HG03565 (cell line): ENCODE measurements around the gene KRT17.
"Not testable (repeated sequence)": the region's sequence is repeated elsewhere in the genome, so short reads cannot be mapped to it uniquely, and the experiment has no call there.

Source experiments
- ATAC-seq: cut with Tn5 transposase; IDR thresholded peaks from one replicate; pipeline ENCODE4 v1.9.1; 2021; ENCODE audit warnings: mild to moderate bottlenecking, moderate library complexity; ENCODE audit not compliant: unreplicated experiment

KRT17 gene

DNA sequence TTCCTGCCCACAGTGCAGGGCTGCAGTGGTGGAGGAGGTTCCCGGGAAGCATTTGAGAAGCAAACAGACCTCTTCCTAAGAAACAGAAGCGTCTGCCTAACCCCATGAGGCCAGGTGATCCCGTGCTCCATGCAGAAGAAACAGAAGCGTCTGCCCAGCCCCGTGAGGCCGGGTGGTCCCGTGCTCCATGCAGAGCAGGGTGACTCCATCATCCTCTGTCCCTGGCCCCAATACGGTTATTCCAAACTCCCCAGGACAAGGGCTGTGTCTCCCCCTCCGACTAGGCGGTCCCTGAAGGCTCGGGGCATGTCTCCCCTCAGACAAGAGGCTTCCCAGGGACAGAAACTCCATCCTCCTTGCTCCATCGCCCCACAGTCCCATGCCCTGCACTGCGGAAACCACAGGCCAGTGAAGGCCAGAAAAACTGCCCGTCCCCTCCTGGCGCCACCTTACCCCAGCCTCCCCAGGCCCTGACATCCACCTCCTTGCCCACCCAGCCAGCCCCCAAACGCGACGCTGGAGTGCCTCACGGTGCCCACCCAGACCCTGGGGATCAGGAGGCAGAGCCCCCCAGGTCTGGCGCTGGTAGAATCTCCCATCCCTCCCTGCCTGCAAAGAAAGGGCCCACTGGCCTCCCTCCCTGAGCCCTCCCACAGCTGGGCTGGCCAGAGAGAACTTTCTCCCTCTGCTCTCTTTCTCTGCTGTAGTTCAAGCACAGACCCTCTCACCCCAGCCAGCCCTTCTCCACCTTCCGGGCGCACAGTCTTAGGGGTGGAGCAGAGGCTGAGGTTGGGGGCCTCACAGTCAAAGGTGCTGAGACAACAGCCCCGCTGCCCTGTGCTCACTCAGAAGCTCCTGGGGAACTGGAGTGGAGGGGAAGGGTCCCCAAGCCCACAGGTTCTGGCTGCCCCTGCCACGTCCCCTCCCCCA lies 30.6 kb upstream of the KRT17 start:
- no peak for ATAC-seq

DNA sequence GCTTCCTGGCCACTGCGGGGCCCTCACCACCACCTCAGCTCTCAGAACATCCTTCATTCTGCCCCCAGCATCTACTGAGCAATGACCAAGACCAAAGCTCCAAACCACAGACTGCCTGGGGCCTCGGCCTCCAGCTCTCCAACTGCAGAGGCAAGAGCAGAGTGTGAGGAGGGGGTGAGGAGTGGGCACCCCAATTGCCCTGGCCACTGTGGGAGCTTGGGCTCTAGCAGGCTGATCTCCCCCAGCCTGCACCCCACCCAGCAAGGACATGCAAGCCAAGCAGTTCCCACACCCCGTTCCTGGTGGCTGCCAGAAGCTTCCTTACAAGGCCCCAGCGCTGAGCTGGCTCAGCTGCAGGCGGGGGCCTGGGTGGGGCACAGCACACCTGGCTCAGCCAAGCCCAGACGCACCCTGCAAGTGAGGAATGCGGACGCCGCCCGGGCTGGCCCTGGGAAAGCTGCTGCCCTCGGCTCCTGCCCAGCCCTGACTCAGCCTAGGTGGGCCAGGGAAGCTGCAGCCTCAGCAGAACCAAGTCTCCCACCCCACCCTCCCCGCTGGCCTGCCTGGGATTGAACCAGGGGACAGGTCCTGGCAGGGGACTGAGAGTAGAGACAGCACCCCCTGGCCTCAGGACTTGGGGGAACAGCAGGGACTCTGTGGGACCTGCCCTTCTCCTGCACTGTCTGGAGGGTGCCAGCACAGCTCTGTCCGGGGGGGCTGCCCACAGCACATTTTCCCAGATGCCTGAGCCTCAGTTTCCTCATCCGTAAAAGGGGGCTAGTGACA lies 29.7 kb upstream of the KRT17 start:
- ATAC-seq, result no peak

DNA sequence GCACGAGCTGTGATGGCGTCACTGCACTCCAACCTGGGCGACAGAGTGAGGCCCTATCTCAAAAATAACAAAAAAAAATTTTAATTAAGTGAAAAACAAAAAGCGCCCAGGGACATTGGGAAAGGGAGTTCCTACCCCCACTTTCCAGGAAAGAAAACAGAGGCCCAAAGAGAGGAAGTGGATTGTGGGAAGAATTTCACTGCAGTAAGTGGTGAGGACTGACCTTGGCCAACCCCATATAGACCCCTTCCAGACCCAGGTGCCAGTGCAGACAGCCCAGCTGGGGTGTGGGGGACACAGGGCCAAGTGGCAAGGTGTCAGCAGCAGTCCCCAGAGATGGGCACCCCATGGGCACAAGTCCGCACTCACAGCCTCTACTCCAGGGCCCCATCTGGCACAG lies 29.0 kb upstream of the KRT17 start:
- no peak for ATAC-seq

DNA sequence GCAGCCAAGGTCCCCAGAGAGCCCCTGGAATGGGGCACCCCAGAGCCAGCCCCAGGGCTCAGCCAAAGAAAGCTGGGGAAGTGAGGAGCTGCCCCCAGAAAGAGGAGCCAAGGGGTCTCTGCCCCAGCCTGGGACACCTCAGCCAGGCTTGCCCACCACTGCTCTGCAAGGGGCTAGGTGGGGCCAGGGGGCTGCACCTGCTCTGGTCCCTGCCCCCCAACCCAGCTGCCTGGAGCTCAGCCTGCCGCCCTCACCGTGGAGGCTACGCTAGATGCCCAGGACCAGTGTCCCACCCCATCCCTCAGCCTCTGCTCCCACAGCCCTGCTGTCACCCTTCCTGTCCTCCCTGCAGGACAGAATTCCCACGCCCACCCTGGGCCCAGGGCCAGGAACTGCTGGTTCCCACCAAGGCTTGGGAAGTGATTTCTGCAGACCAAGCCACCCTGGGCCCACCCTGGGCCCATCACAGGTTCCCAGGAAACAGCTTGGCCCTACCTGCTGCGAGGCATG lies 28.1 kb upstream of the KRT17 start:
- ATAC-seq, result no peak

DNA sequence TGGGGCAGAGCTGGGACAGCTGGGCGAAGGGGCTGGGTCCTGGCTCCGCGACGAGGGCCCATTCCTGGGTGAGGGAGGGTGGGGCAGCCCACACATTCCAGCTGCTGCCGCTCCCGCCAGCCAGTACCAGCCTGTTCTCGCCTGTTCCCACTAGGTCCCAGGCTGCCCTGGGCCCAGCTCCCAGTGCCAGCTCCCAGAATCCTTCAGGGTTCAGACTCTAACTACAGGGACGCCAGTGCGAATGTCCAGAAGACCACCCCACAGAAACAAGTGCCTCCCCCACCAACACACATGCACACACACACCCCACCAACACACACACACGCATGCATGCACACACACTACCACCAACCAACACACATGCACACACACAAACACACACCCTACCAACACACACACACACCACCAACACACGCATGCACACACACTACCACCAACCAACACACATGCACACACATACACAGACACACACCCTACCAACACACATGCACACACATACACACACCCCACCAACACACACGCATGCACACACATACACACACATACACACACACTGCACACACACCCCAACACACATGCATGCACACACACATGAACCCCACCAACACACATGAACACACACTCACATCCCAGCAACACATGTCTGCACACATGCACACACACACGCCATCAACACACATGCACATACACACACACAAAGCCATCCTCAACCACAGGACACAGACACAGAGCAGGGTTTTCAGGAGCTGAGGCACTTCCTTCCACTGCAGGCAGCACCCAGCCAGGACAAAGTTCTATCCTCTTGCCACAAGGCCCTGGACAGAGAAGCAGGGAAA lies 27.5 kb upstream of the KRT17 start:
- no peak for ATAC-seq

DNA sequence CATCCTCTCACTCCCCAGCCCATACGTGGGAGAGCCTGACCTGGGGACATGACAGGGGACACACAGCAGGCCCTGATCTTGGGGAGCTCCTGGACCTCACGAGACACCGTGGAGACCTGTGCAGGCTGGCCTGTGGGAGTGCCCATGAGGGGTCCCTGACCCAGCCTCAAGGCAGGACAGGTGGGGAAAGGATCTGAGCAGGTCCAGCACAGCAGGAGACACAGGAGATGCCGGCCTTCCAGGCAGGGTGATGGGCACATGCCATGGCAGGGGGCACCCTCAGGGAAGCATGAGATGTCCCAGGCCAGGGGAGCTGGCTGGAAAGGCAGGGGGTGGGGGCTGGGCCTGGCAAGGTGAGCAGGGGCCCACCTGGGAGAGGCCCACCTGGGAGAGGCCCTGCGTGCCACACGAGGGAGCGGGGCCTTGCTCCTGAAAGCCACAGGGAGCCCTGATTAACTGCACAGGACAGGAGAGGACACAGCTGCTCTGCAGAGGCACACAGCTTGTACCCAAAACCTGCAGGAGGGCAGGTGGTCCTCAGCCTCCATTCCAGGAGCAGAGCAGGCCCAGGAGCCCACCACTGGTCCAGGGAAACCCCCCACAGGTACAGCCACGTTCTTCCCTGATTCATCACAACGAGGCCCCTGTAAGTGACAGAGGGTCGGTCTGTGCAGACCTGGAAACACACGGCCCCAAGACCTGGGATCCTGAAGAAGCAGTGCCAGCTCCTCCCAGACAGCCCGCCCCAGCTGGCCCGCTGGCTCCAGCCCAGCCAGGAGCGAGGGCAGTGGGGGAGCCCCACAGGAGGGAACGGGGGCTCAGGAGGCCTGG lies 26.6 kb upstream of the KRT17 start:
- ATAC-seq, result no peak

DNA sequence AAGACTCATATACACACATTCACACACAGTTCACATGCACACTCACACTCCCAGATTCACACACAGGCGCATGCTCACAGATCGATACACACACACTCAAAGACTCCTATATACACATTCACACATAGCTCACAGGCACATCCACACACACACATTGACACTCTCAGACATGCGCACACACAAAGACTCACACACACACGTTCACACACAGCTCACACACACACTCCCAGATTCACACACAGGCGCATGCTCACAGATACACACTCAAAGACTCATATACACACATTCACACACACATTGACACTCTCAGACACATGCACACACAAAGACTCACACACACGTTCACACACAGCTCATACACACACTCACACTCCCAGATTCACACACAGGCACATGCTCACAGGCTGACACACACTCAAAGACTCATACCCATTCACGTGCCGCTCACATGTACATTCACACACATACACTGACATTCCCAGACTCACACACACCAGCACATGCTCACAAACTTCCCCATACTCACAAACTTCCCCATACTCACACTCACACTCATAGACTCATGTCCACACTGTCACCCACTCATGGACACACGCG lies 25.6 kb upstream of the KRT17 start:
- ATAC-seq, result no peak

DNA sequence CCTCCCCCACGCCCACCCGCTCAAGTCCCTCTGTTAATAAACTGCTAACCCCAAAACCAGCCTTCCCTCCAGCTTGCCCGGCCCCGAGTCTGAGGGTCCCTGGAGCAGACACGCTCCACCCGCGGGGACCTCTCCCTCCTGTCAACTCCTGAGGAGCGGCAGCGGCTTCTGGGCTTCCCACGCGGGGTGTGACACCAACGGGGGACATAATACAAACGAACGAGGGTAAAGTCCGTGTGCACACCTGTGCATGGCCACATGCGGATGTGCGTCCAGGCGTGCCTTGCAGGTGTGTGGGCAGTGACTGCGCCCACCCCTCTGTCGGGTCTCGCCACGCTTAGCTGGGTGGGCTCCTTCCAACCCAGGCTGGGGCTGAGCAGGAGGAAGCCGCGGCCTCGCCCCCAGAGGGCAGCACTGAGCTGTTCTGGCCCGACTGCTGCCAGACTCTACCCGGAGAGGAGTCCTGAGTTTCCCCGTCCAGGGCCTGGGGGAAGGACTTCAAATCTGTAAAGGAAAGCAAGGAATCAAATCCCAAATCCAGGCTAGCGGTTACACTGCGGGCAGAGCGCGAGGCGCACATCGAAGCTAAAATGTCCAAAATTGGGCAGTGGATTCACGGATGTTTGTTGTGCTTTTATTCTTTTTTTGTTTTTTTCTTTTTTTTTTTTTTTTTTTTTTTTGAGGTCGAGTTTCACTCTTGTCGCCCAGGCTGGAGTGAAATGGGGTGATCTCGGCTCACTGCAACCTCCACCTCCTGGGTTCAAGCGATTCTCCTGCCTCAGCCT lies 24.2 kb upstream of the KRT17 start:
- ATAC-seq, result no peak

DNA sequence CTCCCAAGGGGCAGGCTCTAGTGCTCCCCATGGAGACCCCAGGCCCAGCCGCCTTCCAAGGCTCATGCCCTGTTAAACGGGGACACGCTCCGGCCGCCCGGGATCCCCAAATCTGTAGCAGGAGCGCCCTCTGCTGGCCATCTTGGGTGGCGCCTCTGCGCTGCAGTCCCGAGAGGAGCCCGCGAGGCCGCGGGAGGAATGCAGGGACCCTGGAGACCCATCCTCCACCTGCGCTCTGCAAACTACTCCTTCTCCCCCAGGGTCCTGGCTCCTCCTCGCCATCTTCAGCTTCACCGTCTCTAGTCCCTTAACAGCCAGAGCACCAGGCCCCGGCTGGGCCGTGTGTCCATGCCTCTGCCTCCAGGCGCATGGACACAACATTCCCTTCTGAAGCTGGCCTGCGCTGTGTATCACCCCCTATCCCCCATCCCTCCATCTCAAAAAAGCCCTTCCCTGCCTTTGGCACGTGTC lies 23.6 kb upstream of the KRT17 start:
- ATAC-seq, result no peak

DNA sequence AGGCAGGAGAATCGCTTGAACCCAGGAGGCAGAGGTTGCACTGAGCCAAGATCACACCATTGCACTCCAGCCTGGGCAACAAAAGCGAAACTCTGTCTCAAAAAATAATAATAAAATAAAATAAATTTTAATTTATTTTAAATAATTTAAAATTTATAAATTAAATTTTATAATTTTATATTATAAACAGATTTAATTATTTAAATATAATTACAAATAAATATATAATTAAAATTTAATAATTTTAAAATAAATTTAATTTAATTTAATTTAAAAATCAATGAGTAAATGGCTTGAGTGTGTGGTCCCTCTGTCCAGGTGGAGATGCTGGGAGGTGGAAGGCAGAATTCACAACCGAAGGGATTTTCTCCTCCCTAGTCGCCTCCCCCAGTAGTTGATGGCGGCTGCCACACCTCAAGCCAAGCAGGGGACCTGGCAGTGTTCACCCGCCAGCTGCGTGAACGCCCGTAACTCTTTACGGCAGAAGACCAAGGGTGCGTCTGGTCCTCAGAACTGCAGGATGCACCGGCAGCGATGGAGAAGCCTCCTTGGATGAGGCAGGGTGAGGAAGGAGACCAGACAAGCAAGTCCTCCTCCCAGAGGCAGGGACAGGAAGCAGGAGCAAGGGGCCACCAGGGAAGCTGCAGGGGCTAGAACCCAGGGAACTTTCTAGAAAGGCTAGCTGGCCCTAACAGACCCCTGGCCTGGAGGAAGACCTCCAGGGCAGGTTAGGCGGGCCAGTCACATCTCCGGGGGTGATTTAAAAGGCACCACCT lies 22.9 kb upstream of the KRT17 start:
- ATAC-seq, result no peak

DNA sequence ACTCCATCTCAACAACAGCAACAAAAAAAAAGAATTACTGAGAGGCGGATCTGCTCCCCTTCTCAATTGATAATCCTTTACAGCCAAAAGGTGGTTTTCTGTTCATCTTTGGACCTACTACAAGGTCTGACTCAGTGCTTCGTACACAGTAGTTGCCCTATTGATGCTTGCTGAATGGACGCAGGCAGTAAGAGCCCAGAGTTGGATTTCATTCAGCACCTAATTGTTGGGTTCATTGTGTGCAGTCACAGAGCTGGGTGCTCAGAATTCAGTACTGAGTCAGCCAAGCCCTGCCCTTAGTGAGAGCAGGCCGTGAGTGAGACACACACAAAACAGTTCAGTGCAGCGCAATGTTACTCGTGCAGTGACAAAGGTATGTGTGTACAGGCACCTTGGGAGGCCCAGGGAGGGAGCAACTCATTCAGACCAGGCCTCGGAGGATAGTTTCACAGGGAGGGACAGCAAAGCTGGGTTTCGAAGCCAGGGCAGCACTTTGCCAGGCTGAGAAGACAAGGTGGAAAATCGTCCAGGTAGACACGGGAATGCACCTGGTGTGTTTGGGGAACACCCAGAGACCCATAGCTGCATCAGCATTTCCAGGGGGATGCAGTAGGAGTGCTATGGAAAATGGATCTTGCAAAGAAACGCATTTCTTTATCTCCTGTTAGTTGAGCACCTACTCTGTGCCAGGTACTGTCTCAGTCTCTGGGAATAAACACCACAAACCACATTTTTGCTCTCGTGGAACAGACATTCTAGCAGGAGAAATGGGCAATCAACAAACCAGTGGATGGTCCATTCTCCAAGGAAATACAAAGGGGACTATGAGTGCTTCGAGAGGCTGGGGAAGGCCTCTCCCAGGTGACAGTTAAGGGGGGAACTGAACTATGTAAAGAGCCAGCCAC lies 18.1 kb upstream of the KRT17 start:
- no peak for ATAC-seq

DNA sequence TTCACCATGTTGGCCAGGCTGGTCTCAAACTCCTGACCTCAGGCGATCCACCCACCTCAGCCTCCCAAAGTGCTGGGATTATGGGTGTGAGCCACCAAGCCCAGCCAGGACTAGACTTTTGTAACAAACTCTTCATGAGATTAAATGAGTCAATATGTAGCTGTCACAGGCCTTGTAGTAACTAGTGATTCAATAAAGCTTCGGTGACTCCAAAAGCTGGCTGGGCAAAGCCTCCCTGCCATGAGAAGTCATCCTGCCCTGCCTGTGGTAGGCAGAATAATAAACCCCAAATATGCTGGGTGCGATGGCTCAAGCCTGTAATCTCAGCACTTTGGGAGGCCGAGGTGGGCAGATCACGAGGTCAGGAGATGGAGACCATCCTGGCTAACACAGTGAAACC lies 16.2 kb upstream of the KRT17 start:
- not testable (repeated sequence) for ATAC-seq

DNA sequence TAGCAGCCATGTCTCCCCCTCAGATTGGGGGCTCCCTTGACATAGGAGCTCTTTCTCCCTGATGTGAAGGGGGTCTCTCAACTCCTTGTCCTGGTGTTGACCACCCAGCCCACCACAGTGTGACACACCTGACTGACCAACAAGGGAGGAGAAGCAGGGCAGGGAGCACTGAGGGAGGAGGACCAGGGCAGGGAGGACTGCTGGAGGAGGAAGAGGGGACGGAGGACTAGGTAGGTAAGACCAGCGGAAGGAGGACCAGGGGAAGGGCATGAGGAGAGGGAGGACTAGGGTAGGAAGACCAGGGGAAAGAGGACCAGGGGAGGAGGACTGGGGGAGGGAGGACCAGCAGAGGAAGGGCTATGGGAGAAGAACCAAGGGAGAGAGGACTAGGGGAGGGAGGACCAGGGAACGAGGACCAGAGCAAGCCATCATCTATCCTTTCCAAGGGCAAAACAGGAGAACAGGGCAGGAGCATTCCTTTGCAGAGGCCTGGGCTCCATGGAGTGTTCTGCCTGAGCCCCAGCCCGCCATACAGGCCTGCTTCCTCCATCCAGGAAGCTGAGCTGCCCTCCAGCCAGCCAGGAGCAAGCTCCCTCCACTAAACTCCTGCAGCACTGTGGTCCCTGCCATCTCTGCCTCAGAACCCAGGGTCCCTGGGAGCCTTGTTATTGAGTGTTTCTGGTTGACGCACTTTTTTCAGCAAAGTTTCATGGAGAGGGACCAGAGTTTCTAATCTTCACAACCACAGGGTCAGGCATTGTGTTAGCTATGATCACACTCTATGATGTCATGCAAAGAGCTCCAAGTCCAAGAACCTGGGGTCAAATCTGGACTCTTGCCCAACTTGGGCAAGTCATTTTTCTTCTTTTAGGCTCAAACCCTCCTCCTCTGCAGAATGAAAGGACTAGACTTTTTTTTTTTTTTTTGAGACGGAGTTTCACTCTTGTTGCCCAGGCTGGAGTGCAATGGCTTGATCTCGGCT lies 15.4 kb upstream of the KRT17 start:
- ATAC-seq, result no peak

DNA sequence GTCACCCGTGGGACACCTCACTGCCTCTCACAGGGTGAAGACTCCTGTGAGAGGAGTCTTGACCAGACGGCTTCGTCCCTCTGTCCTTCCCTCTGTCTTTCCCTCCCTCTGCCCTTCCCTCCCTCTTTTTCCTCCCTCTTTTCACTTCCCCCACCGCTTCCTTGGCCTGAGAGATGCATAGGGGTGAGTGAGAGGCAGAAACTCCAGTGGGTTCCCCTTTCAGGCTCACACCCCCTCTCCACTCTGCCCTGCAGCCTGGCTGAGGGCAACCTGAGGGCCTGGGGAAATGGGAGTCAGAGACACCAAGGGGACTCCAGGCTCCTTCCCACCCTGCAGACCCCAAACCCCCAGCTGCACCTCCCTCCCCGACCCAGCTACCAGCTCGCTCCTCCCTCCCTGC lies 14.6 kb upstream of the KRT17 start:
- ATAC-seq, result no peak

DNA sequence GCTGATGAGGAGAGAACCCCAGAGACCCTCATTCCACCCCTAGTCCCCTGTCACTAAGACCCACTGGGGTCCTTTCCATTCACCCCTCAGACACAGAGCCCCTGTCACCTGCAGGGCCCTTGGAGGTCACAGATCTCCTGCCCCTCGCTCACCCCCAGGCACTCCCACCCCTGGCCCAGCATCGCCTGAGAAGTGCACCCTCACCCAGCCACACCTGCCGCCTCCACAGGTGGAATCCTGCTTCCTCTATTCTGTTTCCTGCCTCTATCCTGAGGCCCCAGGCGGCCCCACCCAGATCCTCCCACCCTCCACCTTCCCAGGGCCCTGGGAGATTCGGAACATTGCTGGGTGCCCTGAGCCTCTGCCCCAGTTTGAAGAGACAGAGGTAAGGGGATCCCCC lies 13.8 kb upstream of the KRT17 start:
- no peak for ATAC-seq

DNA sequence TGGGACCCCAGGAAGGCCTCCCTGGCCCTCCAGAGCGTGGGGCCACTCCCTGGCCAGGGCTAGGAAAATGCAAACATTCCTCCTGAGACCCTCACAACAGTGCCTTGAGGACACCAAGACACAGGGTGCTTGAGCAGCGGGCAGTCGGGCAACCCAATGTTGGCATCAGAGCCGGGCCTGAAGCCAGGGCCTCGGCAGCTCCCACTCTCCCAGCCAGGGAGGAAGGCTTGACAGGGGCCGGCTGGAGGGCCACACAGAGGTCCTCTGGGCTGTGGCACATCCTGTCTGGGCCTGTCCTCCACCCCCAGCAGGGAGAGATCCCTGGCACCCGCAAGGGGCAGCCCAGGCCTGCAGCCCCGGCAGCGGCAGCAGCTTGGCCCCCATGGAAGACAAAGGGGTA lies 12.3 kb upstream of the KRT17 start:
- no peak for ATAC-seq
